ENCODE data around the gene SPECC1. TPM values are rescaled to one million over a fixed set of nuclear protein-coding genes. Genes with fewer than 3 reads are reported as not detected.

SPECC1 gene
- total and polyA plus RNA-seq, 10 of the 15 experiments (the other 5 are each of a cell fraction or from before 2014, with no cell fraction given) = 6.4 to 40.6 (median 23.9) TPM

- no peak for TF ChIP-seq ZNF592 (IDR thresholded peaks at IDR 0.05)
These were observed 147.8 kb downstream of the SPECC1 start (continued) for GRCh38 chr17:20157001-20157310.

- CTCF ChIA-PET = no interaction called here
- no TSS peak for BruUV-seq (replicated peaks)
- SMC1A ChIA-PET (ENCODE audit: uncharacterized antibody, unreplicated experiment) = interaction anchor here (2.1 kb wide), 1 partner anchor 45 kb away, joined by 6 read pairs; no protein-coding TSS in a partner anchor
- TF ChIP-seq IKZF2 (IDR thresholded peaks at IDR 0.05) (no peak), RBBP5 (conservative IDR thresholded peaks at IDR 0.05) (no peak), STAT3 (IDR thresholded peaks at IDR 0.05; ENCODE audit: low read depth, low read length) (no peak), BCLAF1 (IDR thresholded peaks at IDR 0.05) (no peak), PRDM15 (CRISPR knock-in tag; IDR thresholded peaks at IDR 0.05) (no peak)
- TF ChIP-seq, protein P1, sequence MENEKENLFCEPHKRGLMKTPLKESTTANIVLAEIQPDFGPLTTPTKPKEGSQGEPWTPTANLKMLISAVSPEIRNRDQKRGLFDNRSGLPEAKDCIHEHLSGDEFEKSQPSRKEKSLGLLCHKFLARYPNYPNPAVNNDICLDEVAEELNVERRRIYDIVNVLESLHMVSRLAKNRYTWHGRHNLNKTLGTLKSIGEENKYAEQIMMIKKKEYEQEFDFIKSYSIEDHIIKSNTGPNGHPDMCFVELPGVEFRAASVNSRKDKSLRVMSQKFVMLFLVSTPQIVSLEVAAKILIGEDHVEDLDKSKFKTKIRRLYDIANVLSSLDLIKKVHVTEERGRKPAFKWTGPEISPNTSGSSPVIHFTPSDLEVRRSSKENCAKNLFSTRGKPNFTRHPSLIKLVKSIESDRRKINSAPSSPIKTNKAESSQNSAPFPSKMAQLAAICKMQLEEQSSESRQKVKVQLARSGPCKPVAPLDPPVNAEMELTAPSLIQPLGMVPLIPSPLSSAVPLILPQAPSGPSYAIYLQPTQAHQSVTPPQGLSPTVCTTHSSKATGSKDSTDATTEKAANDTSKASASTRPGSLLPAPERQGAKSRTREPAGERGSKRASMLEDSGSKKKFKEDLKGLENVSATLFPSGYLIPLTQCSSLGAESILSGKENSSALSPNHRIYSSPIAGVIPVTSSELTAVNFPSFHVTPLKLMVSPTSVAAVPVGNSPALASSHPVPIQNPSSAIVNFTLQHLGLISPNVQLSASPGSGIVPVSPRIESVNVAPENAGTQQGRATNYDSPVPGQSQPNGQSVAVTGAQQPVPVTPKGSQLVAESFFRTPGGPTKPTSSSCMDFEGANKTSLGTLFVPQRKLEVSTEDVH (IDR thresholded peaks at IDR 0.05; ENCODE audit: low read depth, partially characterized antibody) = no peak
These were observed 149.4 kb downstream of the SPECC1 start for GRCh38 chr17:20158580-20158979.

More at GRCh38 chr17:20158580-20158979, 149.4 kb downstream of the SPECC1 start:
- H3K4me3 ChIP-seq = no peak overlapping the region
- RAD21 ChIA-PET (ENCODE audit: unreplicated experiment) = no interaction called here
- FAIRE-seq (no peak), ATAC-seq (no peak), DNase-seq (ENCODE audit: low read depth, low spot score) (no peak)
- POLR2A ChIA-PET = no interaction called here
- no peaks in the 10 kb centered on the region for H3K27me3 ChIP-seq (replicated peaks in 1 of 2; ENCODE audit: control insufficient read depth in 2 of 2, insufficient read depth in 2 of 2, low read length in 1 of 2)
- H3K4me2 ChIP-seq (ENCODE audit: control insufficient read depth, insufficient read depth) = no peak overlapping the region; the same call in 1 of the 2 replicates
- WGBS (ENCODE audit: insufficient coverage, insufficient replicate concordance, low lambda C conversion rate, missing lambda C conversion rate) = 72% methylated on average over 5 of the region's 5 CpGs
- H3K27ac ChIP-seq (ENCODE audit: control insufficient read depth, insufficient read depth) = no peak overlapping the region
- H3K9ac ChIP-seq (ENCODE audit: control insufficient read depth, insufficient read depth, low read length) = no peak overlapping the region
- peaks cover 12% of the 10 kb centered on the region for H3K4me1 ChIP-seq (ENCODE audit: control insufficient read depth, insufficient read depth, low read length)
- no peaks in the 10 kb centered on the region; the same call in 1 of the 2 replicates for H4K20me1 ChIP-seq (ENCODE audit: control insufficient read depth, insufficient read depth)
- H3K79me2 ChIP-seq (ENCODE audit: control insufficient read depth, insufficient read depth, low read length) = peaks cover 11% of the 10 kb centered on the region
- no peaks in the 10 kb centered on the region for H3K9me3 ChIP-seq (replicated peaks; ENCODE audit: control insufficient read depth, insufficient read depth, low read length)
- in situ Hi-C loops (cut with MboI) (no loop called here), intact Hi-C loops (cut with micrococcal nuclease; ENCODE audit: unreplicated experiment) (no loop called here)
- H3K36me3 ChIP-seq (ENCODE audit: control insufficient read depth in 2 of 2, insufficient read depth in 2 of 2, low read length in 1 of 2) = no peaks in the 10 kb centered on the region
- no peak overlapping the region for H2AFZ ChIP-seq (ENCODE audit: control insufficient read depth, low read depth, low read length)
